ENCODE data around the gene OR13J1.

The OR13J1 gene

GRCh38 chr9:35829084-35829763, 41.0 kb downstream of the OR13J1 start, which contains the start of gene TMEM8B:
TMEM8B (plus strand) TSS chr9:35829228; CDS start chr9:35829448, 220 bp downstream.
- DNase-seq: peak; percentile 97

DNA sequence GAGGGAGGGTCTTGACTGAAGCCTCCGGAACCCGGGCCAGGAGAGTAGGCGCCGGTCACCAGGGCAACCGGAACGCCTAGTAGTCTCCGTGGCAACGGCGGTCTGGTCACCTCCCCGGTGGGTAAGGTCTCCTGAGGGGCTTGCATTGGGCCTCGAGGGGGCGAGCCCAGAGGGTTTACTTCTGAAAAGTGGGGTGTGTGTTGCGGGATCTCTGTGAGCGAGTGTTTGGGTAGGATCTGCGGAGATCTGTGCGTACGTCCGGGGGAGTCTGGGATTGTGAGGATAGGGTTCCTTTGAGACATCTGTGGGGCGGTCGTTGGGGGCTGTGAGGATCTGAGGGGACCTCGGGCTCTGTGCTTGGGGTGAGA, 41.5 kb downstream of the OR13J1 start, which contains the start of gene FAM221B:
FAM221B (minus strand) TSS at position 17 of the 368 bp plus-strand sequence. CDS start 2,571 bp downstream, outside the sequence.
- DNase-seq: peak; percentile 30

- no peak for DNase-seq
These were observed 42.7 kb downstream of the OR13J1 start for GRCh38 chr9:35827486-35827885.

GRCh38 chr9:35826071-35826701, 44.0 kb downstream of the OR13J1 start:
- peak; percentile 24 for DNase-seq

DNA sequence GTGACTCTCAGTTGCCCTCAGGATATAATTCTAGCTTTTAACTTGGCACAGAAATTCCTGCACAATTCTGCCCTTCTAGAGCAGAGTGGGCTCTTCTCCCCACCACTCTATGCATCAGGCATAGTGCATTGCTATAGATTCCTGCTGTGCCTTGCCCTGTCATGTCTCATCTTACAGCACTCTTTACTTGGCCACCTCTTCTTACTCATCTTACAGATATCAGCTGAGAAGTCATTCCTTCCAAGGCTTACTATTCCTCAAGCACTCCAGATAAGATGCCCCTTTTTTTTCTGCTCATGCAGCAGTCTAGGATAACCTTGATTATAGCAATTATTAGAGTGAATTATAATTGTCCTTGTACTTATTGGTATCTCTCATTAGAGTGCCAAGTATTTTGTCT, 47.3 kb downstream of the OR13J1 start:
- DNase-seq: no peak

GRCh38 chr9:35820076-35820475, 50.1 kb downstream of the OR13J1 start:
- no peak for DNase-seq
